HK-2 (cell line): ENCODE measurements around the gene PCYT1B.

Experiments used
- DNase-seq: peaks from one replicate; pipeline ENCODE4 v3.0.0-alpha.2; 2018; ENCODE audit not compliant: unreplicated experiment

PCYT1B gene

DNA sequence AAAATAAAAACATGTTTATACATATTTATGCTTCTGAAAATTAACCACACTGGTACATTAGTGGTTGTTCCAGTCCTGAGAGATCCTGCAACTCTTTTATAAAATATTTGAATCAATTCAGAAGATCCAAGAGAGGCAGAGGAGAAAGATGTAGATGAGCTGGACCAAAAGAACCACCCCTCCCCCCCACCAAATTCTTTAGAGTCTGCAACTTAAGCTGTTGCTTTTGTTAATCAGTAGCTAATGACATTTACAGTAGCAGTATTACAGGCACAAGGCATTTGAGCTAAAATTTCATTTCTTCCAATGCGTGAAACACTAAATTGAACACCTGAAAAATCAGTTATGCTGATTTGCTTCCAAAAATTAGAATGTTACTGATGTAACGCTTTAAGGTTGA is 120.5 kb downstream of the PCYT1B start:
- no peak for DNase-seq

DNA sequence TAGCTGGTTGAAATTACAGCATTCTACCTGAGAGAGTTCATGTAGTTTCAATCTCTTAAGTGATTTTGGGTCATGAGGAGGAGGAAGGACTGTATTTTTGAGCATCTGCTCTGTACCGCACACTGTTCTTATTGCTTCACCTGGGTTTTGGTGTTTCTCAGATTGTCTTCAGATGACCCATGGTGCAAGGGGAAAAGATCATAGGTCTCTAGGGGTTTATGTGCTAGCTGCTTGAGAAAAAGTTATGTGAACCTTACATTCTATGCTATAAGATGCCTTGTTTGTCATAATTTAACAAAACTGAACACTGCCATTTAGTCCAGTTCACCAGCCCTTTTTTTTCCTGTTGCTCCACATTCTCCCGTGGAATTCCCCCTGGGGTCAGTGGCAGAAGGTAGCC is 121.7 kb downstream of the PCYT1B start:
- no peak for DNase-seq

DNA sequence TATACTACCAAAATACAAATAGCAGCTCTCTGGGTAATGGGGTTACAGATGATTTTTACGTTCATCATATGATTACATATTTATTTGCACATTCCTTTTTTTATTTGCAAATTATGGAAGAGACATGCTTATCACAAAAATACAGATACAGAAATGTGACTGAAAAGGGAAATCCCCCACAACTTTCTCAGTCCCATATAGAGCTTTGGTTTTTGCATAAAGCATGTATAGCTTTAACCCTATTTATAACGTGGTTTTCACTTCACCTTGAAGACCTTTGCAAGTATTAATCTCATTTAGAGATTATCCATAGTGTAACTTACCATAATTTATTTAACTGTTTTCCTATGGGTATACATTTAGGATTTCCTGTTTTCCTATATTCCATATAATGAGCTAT is 126.7 kb downstream of the PCYT1B start:
- DNase-seq = no peak

DNA sequence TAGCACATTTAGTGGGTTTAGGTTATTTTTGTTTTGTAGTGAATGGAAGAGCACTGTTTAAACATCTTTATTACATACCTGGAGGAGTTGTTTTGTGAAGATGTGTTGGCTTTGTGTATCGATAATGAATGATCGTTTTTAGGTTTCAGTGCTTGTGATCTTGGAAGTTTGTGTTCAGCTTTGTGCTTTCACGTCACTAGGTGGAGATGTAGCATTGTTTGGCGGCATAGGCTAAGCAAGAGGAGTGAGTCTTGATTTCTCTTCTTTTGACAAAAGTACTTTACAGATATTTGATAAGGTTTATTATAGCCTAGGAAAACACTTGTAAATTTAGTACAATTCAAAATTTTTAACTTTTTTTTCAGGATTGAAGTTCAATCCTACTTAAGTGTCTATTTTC is 131.7 kb downstream of the PCYT1B start:
- DNase-seq = no peak

DNA sequence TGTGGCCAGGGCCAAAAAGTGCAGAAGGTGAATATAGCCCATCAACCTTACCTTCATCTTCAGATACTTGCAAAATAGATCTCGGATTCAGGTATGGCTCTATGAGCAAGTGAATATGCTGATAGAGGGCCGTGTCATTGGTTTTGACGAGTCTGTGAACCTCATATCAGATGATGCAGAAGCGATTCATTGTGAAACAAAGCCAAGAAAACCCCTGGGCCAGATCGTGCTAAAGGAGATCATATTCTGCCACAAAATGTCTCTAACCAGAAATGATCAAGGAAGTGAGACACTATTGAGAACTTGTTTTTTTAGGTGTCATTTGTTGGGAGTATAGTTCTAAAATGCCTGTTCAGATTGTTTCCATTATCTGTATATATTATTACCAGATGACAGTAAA is 133.7 kb downstream of the PCYT1B start:
- no peak for DNase-seq

DNA sequence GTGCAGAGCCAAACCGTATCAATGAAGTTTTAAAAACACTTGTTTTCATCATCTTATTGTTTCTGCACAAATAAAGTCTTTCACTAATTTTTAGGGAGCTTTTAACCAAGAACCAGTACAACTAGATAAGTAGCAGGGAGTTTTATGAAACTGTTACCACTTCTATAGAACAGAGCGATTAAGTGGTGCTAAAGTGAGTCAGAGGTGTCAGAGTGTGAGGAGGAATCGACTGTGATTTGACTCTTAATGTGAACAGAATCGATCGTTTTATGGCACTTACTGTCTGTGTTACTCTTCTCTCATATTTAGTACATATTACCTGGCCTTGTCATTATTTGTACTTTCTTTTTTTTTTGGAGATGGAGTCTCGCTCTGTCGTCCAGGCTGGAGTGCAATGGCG is 138.8 kb downstream of the PCYT1B start:
- DNase-seq = no peak
